PC-3 (cell line): ENCODE measurements around the gene SLC25A6. TPM values are rescaled to one million over a fixed set of nuclear protein-coding genes. Genes with fewer than 3 reads are reported as not detected.
"Not testable (repeated sequence)": the region's sequence is repeated elsewhere in the genome, so short reads cannot be mapped to it uniquely, and the experiment has no call there.

Experiments used
- ATAC-seq: fragments of 200-7000 bp; cut with Tn5 transposase; 2 replicates; pipeline ENCODE4 v1.9.1; 2020; ENCODE audit warnings: mild to moderate bottlenecking, moderate library complexity
- BruUV-seq: library from RNA; stranded (reverse); fragments of 400-500 nt; replicated peaks from 2 replicates; lab custom pipeline; 2021; lab: Mats Ljungman, UMichigan
- CTCF ChIA-PET: fragments of 300-600 bp; sonication (Branson Sonifier 250); formaldehyde crosslinking; loops from one replicate; lab custom pipeline; 2022; ENCODE audit warnings: antibody characterized with exemption; lab: Charles Lee
- POLR2A ChIA-PET: fragments of 300-600 bp; sonication (Branson Sonifier 250); formaldehyde crosslinking; loops from one replicate; lab custom pipeline; 2022; ENCODE audit warnings: antibody characterized with exemption; ENCODE audit not compliant: unreplicated experiment; lab: Charles Lee
- DNase-seq: peaks from one replicate; pipeline ENCODE4 v3.0.0-alpha.2; 2015
- H2AFZ ChIP-seq: fragments of 300-600 bp; sonication (generic); 2 replicates; pipeline ENCODE4 v1.6.0; 2016; ENCODE audit warnings: antibody characterized with exemption, low read length
- H3F3A ChIP-seq: fragments of 300-600 bp; sonication (generic); one replicate; pipeline ENCODE4 v1.6.0; 2017; ENCODE audit warnings: antibody characterized with exemption, low read length, control low read depth, mild to moderate bottlenecking; ENCODE audit not compliant: unreplicated experiment
- H3K27ac ChIP-seq: fragments of 300-600 bp; sonication (generic); 2 replicates; pipeline ENCODE4 v1.5.1; 2016; ENCODE audit warnings: mild to moderate bottlenecking, low read length
- H3K27me3 ChIP-seq: fragments of 300-600 bp; sonication (generic); 2 replicates; pipeline ENCODE4 v1.6.1; 2016; ENCODE audit warnings: low read length, mixed read lengths
- H3K36me3 ChIP-seq: fragments of 300-600 bp; sonication (generic); 2 replicates; pipeline ENCODE4 v1.6.1; 2016; ENCODE audit warnings: low read depth, mixed run types, low read length, mixed read lengths
- H3K4me1 ChIP-seq: fragments of 300-600 bp; sonication (generic); 2 replicates; pipeline ENCODE4 v1.5.1; 2016; ENCODE audit warnings: low read length; ENCODE audit not compliant: insufficient read depth
- H3K4me2 ChIP-seq: fragments of 300-600 bp; sonication (generic); 2 replicates; pipeline ENCODE4 v1.6.0; 2016; ENCODE audit warnings: low read length
- H3K4me3 ChIP-seq: fragments of 300-600 bp; sonication (generic); 2 replicates; pipeline ENCODE4 v1.5.1; 2016; ENCODE audit warnings: mild to moderate bottlenecking, low read length, mixed read lengths
- H3K79me2 ChIP-seq: fragments of 300-600 bp; sonication (generic); 2 replicates; pipeline ENCODE4 v1.6.1; 2017; ENCODE audit warnings: low read length, mixed read lengths
- H3K9ac ChIP-seq: fragments of 300-600 bp; sonication (generic); 2 replicates; pipeline ENCODE4 v1.6.0; 2016; ENCODE audit warnings: mild to moderate bottlenecking, low read length
- H3K9me2 ChIP-seq: fragments of 300-600 bp; sonication (generic); replicated peaks from 2 replicates; pipeline ENCODE4 v1.6.1; 2016; ENCODE audit warnings: mixed run types, low read length, mixed read lengths
- H3K9me3 ChIP-seq: fragments of 300-600 bp; sonication (generic); 2 replicates; pipeline ENCODE4 v1.6.1; 2016; ENCODE audit warnings: low read length, mixed read lengths
- H4K20me1 ChIP-seq: fragments of 300-600 bp; sonication (generic); 2 replicates; pipeline ENCODE4 v1.6.1; 2016; ENCODE audit warnings: low read length, mixed read lengths
- CTCF ChIP-seq: fragments of 300-600 bp; sonication (generic); conservative IDR thresholded peaks from 2 replicates; pipeline ENCODE4 v1.5.1; 2017; ENCODE audit warnings: antibody characterized with exemption, low read depth, mild to moderate bottlenecking, low read length
- EZH2 ChIP-seq: fragments of 300-600 bp; sonication (generic); IDR thresholded peaks from one replicate; pipeline ENCODE4 v1.6.1; 2017; ENCODE audit warnings: antibody characterized with exemption, mild to moderate bottlenecking, low read length; ENCODE audit not compliant: unreplicated experiment
- EZH2phosphoT487 ChIP-seq: fragments of 300-600 bp; sonication (generic); IDR thresholded peaks from 2 replicates; pipeline ENCODE4 v1.6.1; 2018; ENCODE audit warnings: mild to moderate bottlenecking, antibody characterized with exemption, low read length, borderline replicate concordance
- intact Hi-C: fragments of 100-400 bp; cut with micrococcal nuclease; formaldehyde crosslinking; loops from 2 replicates; pipeline ENCODE4 v1.9.0; 2023
- total RNA-seq: library from RNA; depleted of rRNA; stranded (reverse); fragments of >200 nt; gene quantifications from 2 replicates; pipeline ENCODE4 v1.2.3, GENCODE V29; 2014

SLC25A6 gene
- total RNA-seq, 1 experiment from 2014 or later, result 178 TPM

DNA sequence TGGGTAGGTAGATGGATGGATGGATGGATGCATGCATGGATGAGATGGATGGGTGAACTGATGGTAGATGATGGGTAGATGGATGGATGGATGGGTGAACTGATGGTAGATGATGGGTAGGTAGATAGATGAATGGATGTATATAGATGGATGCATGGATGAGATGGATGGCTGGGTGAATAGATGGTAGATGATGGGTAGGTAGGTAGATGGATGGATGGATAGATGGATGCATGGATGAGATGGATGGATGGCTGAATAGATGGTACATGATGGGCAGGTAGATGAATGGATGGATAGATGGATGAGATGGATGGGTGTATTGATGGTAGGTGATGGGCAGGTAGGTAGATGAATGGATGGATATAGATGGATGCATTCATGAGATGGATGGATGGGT lies 15.1 kb upstream of the SLC25A6 start:
- intact Hi-C loops, result no loop called here
- POLR2A ChIA-PET, result no interaction called here
- no TSS peak for BruUV-seq

GRCh38 chrX:1405769-1406168 lies 13.9 kb upstream of the SLC25A6 start:
- H3K4me2 ChIP-seq, CTCF ChIA-PET, H3K4me3 ChIP-seq, ATAC-seq, H3K9me3 ChIP-seq, H3K9ac ChIP-seq, H3K4me1 ChIP-seq, H2AFZ ChIP-seq, intact Hi-C loops, H3K27ac ChIP-seq, H3K27me3 ChIP-seq, H4K20me1 ChIP-seq, BruUV-seq, H3K79me2 ChIP-seq, POLR2A ChIA-PET, H3K9me2 ChIP-seq, DNase-seq, H3F3A ChIP-seq: not testable (repeated sequence)
- peaks cover 24% of the 10 kb centered on the region for H3K36me3 ChIP-seq

More for the DNA sequence above, 15.1 kb upstream of the SLC25A6 start:
- Histone ChIP-seq H3K9me2 (no peaks in the 10 kb centered on the region), H3K4me1 (no peaks in the 10 kb centered on the region), H2AFZ (no peak overlapping the region), H3K36me3 (peaks cover 24% of the 10 kb centered on the region), H3K27ac (no peak overlapping the region), H3K79me2 (no peaks in the 10 kb centered on the region), H3K9me3 (no peaks in the 10 kb centered on the region), H3K4me3 (no peak overlapping the region), H3K27me3 (no peaks in the 10 kb centered on the region), H3K4me2 (no peak overlapping the region), H4K20me1 (no peaks in the 10 kb centered on the region), H3K9ac (no peak overlapping the region), H3F3A (no peaks in the 10 kb centered on the region)
- no peak for DNase-seq
- CTCF ChIA-PET, result no interaction called here
- no peak for ATAC-seq
- TF ChIP-seq CTCF (no peak), EZH2phosphoT487 (no peak), EZH2 (no peak)

GRCh38 chrX:1403867-1404266 lies 12.0 kb upstream of the SLC25A6 start:
- BruUV-seq, H3F3A ChIP-seq, H3K9me3 ChIP-seq, H3K4me2 ChIP-seq, H3K27ac ChIP-seq, H3K27me3 ChIP-seq, intact Hi-C loops, H3K4me3 ChIP-seq, ATAC-seq, CTCF ChIA-PET, H4K20me1 ChIP-seq, H3K9ac ChIP-seq, H3K4me1 ChIP-seq, DNase-seq, H2AFZ ChIP-seq, H3K9me2 ChIP-seq, H3K79me2 ChIP-seq, POLR2A ChIA-PET: not testable (repeated sequence)
- peaks cover 24% of the 10 kb centered on the region for H3K36me3 ChIP-seq

DNA sequence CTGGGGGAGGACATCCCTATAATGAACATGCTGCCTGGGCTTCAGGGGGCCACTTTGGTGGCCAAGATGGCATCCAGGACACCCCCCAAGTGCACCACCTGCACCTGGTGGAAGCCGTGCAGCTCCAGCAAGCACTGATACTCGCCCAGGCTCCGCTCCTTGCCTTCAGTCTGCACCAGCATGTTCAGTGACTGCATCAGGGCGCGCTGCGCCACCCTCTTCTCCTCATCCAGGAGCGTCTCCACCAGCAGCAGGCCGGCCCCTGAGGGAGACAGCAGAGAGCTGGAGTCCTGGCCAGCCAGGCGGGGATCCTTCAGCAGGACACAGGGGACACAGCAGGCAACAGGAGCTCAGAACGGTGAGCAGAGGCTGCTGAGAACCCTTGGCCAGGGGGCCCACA lies 11.3 kb upstream of the SLC25A6 start:
- Histone ChIP-seq H3K4me2 (no peak overlapping the region), H3K9me2 (no peaks in the 10 kb centered on the region), H3K27me3 (no peaks in the 10 kb centered on the region), H3K79me2 (no peaks in the 10 kb centered on the region), H4K20me1 (no peaks in the 10 kb centered on the region), H3K4me3 (no peak overlapping the region), H3K36me3 (peaks cover 24% of the 10 kb centered on the region), H3K9ac (no peak overlapping the region), H3K4me1 (no peaks in the 10 kb centered on the region), H3F3A (no peaks in the 10 kb centered on the region), H3K9me3 (no peaks in the 10 kb centered on the region), H2AFZ (no peak overlapping the region), H3K27ac (no peak overlapping the region)
- POLR2A ChIA-PET, result no interaction called here
- no peak for ATAC-seq
- DNase-seq, result no peak
- TF ChIP-seq EZH2 (no peak), EZH2phosphoT487 (no peak), CTCF (no peak)
- intact Hi-C loops, result no loop called here
- no TSS peak for BruUV-seq
- CTCF ChIA-PET, result no interaction called here
